Gastroesophageal sphincter (tissue), 4 donors: ENCODE data around the gene BIN2. TPM values are rescaled to one million over a fixed set of nuclear protein-coding genes. Genes with fewer than 3 reads are reported as not detected.
A peak's percentile ranks its signal among the peaks of the same experiment; 100 is the strongest.

Experiments
- ATAC-seq: fragments of 150-250 bp; one replicate; pipeline ENCODE4 v1.9.1; 2016; ENCODE audit warnings: mild to moderate bottlenecking, moderate library complexity
- H3K27ac ChIP-seq, 4 donors: fragments of 200-600 bp; sonication (generic) in 3 of 4; 1 replicate in 3 of 4; 2 replicates in 1 of 4; pipeline ENCODE4 v1.5.1; 2016 to 2019
- H3K27me3 ChIP-seq: fragments of 200-600 bp; sonication (generic); one replicate; pipeline ENCODE4 v1.5.1; 2019
- H3K36me3 ChIP-seq, 2 donors: fragments of 200-600 bp; sonication (generic); one replicate each; pipeline ENCODE4 v1.5.1; 2019; ENCODE audit warnings: control low read depth in 1 of 2
- H3K4me1 ChIP-seq, 3 donors: fragments of 200-600 bp; sonication (generic); 1 replicate in 2 of 3; 2 replicates in 1 of 3; pipeline ENCODE4 v1.5.1; 2016 to 2019; ENCODE audit warnings: control low read depth in 2 of 3
- H3K4me3 ChIP-seq, 2 donors: fragments of 200-600 bp; sonication (generic); one replicate each; pipeline ENCODE4 v1.5.1; 2019; ENCODE audit warnings: mild to moderate bottlenecking in 1 of 2, moderate library complexity in 1 of 2
- H3K9me3 ChIP-seq, 3 donors: fragments of 200-600 bp; sonication (generic); one replicate each; pipeline ENCODE4 v1.5.1; 2017 to 2019; ENCODE audit warnings: control low read depth in 2 of 3
- EP300 ChIP-seq: sonication (generic); formaldehyde crosslinking; IDR thresholded peaks from one replicate; pipeline ENCODE4 v1.6.1; 2017; ENCODE audit warnings: antibody characterized with exemption, mild to moderate bottlenecking
- POLR2A ChIP-seq, 2 donors: fragments of 450-650 bp; IDR thresholded peaks; one replicate each; pipeline ENCODE4 v1.6.1; 2017; ENCODE audit warnings: antibody characterized with exemption in 2 of 2, mild to moderate bottlenecking in 2 of 2, moderate library complexity in 1 of 2
- POLR2AphosphoS5 ChIP-seq: sonication (generic); formaldehyde crosslinking; IDR thresholded peaks from one replicate; pipeline ENCODE4 v1.6.1; 2017; ENCODE audit warnings: antibody characterized with exemption
- WGBS, 2 donors: methylation state at CpG; one replicate each; pipeline ENCODE4 v1.1.5; 2018; ENCODE audit warnings: low coverage in 1 of 2; 5-methylcytosine and 5-hydroxymethylcytosine counted together
- total RNA-seq, 4 donors: library from RNA; depleted of rRNA; stranded (reverse); fragments of >200 nt; gene quantifications; one replicate each; pipeline ENCODE4 v1.1.0, GENCODE V29; 2016
- TF ChIP-seq, protein P1 (sequence below), 4 experiments: fragments of 200-600 bp in 2 of 4; fragments of 450-650 bp in 2 of 4; sonication (generic) in 1 of 4; IDR thresholded peaks; one replicate each; pipeline ENCODE4 v1.5.1; 2017 to 2019; ENCODE audit warnings: antibody characterized with exemption in 4 of 4, mild to moderate bottlenecking in 2 of 4, moderate library complexity in 2 of 4

Gene BIN2
- total RNA-seq, 4 donors from 2014 or later: 0.62 to 5.4 (median 2.0) TPM

DNA sequence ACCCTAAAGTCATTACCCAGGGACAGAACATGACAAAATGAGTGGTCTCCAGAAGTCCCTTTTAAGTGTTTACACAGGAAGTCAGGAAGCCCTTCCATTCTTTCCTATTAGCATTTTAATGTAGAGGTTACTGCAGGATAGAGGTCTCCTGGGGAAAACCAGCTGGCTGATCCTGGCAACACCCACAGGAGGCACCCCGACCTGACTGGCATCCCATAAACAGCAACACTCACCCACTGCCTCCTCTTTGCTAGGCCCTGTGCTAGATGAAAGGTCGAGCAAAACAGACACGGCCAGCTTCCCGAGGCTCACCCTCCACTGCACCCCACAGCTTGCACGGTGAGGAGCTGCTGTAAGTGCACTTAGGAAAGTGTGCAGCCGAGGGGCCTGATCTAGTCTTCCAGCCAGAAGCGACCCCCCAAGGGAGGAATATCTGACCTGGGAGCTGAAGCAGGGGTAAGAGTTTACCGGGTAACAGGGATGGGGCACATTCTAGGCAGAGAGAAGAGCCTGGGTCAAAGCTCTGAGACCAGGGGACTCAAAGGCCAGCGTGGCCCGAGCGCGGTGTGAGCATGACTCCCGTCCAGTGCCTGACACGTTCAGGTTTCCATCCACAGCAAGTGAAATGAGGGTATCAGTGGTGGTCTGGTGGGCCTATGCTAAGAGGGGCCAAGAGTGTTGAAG, 76.3 kb downstream of the BIN2 start:
- no peak for ATAC-seq
- Histone ChIP-seq H3K27ac (no peak overlapping the region), H3K9me3 (no peaks in the 10 kb centered on the region), H3K4me1 (peaks cover 0 to 26% (median 0%) of the 10 kb centered on the region in 3 donors), H3K27me3 (no peaks in the 10 kb centered on the region), H3K4me3 (no peak overlapping the region), H3K36me3 (peaks cover 0 to 36% of the 10 kb centered on the region in 2 donors)
- no peak for TF ChIP-seq POLR2A (IDR thresholded peaks at IDR 0.05)
- TF ChIP-seq, protein P1, sequence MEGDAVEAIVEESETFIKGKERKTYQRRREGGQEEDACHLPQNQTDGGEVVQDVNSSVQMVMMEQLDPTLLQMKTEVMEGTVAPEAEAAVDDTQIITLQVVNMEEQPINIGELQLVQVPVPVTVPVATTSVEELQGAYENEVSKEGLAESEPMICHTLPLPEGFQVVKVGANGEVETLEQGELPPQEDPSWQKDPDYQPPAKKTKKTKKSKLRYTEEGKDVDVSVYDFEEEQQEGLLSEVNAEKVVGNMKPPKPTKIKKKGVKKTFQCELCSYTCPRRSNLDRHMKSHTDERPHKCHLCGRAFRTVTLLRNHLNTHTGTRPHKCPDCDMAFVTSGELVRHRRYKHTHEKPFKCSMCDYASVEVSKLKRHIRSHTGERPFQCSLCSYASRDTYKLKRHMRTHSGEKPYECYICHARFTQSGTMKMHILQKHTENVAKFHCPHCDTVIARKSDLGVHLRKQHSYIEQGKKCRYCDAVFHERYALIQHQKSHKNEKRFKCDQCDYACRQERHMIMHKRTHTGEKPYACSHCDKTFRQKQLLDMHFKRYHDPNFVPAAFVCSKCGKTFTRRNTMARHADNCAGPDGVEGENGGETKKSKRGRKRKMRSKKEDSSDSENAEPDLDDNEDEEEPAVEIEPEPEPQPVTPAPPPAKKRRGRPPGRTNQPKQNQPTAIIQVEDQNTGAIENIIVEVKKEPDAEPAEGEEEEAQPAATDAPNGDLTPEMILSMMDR (IDR thresholded peaks at IDR 0.05): no peak
- no peak for TF ChIP-seq POLR2AphosphoS5
- no peak for TF ChIP-seq EP300
- 90% methylated on average over 5 of the region's 14 CpGs; no CpG with 5 or more reads in 1 of the 2 donors for WGBS, 2 donors

DNA sequence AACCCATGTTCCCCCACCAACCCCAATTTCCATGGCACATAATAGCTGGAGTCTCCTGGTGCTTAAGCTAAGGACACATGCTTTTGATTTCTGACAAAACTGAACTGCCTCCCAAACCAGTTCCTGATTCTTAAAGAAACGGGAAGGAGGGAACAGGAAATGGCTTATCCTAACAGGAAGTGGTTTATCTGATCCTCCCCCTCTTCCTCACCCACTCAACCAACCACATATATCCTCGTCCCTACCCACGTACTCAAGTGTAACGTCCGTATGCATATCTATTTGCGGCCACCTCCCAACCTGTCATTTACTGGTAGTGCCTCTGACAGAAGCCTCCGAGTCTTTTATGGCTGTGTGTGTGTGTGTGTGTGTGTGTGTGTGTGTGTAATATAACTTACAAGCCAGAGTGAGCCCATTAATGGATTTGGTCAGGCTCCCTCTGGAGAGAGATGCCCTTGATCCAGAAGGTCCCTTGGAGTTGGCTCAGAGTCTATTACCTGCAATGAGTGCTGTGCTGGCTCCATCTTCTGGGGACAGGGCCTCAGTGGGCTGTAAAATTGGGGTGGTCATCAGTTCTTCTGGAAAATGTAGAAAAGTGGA, 77.6 kb downstream of the BIN2 start:
- Histone ChIP-seq H3K27ac (peak overlapping the region in 2 of 4 donors; percentile 18 to 29), H3K9me3 (no peaks in the 10 kb centered on the region), H3K36me3 (peaks cover 0 to 49% of the 10 kb centered on the region in 2 donors), H3K4me1 (peaks cover 0 to 39% (median 0%) of the 10 kb centered on the region in 3 donors), H3K4me3 (no peak overlapping the region), H3K27me3 (no peaks in the 10 kb centered on the region)
- WGBS, 2 donors: 29 to 61% methylated on average over 1 to 6 of the region's 7 CpGs
- ATAC-seq: peak; percentile 45
- peak; percentile 14 for TF ChIP-seq POLR2AphosphoS5
- no peak for TF ChIP-seq POLR2A (IDR thresholded peaks at IDR 0.05)

DNA sequence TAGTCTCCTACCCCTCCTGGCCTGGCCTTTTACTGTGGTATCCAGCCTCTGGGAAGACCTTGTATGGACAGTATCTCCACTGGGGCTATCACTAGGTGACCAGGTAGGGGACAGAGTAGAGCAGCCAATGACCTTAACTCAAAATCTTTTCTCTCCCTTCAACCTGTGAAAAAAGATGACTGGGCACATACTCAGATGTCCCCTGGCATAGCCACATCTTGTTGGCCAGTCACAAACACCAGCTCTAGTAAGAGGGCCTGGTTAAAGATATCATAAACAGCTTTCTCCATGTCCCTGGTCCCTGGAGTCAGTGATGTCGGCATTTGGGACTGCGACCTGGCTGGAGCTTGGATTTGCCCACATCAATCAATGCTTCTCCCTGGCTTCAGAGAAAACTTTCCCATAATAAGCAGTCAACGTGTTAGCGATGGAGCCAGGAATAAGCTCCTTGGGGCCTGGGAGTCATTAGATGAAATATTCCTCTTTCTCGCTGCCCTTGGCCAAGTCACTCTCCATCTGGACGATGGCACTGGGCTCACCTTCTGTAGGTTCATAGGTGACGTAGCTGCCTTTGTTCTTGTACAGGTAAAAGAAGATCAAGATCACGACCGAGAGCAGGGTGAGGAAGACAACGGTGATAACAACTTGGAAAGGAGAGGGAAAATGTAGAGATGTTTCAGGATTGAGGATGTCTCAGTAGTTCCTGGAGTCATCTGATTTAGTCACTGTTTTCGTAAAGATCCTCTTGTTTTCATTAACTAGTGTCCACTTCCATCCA, 78.3 kb downstream of the BIN2 start:
- TF ChIP-seq EP300 (no peak), POLR2AphosphoS5 (no peak), POLR2A (IDR thresholded peaks at IDR 0.05) (no peak)
- TF ChIP-seq, protein P1 (IDR thresholded peaks at IDR 0.05): no peak
- WGBS, 2 donors: 88 to 93% methylated on average over 9 to 11 of the region's 11 CpGs
- Histone ChIP-seq H3K36me3 (peaks cover 0 to 56% of the 10 kb centered on the region in 2 donors), H3K27ac (peak overlapping the region in 2 of 4 donors; percentile 18 to 29), H3K4me1 (peaks cover 0 to 46% (median 5%) of the 10 kb centered on the region in 3 donors), H3K9me3 (no peaks in the 10 kb centered on the region), H3K4me3 (no peak overlapping the region), H3K27me3 (no peaks in the 10 kb centered on the region)
- no peak for ATAC-seq

DNA sequence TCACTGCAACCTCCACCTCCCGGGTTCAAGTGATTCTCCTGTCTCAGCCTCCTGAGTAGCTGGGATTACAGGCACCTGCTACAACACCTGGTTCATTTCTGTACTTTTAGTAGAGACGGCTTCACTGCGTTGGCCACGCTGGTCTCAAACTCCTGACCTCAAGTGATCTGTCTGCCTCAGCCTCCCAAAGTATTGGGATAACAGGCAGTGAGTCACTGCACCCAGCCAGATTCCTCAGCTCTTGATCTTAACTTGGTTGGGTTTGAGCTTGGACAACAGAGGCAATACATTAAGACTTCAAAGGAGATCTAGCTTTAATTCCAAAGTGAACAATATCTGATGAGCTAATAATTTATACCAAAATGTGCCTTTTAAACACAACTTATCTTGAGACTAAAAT, 79.7 kb downstream of the BIN2 start:
- ATAC-seq: no peak
- no peak overlapping the region for H3K4me3 ChIP-seq
- no peaks in the 10 kb centered on the region for H3K9me3 ChIP-seq
- H3K4me1 ChIP-seq: peaks cover 3 to 57% (median 11%) of the 10 kb centered on the region in 3 donors
- no peak overlapping the region for H3K27ac ChIP-seq
- 76 to 86% methylated on average over 4 of the region's 4 CpGs for WGBS, 2 donors
- H3K36me3 ChIP-seq: peaks cover 0 to 63% of the 10 kb centered on the region in 2 donors
- no peaks in the 10 kb centered on the region for H3K27me3 ChIP-seq
- peak; percentile 30 for TF ChIP-seq POLR2AphosphoS5
- no peak for TF ChIP-seq EP300

DNA sequence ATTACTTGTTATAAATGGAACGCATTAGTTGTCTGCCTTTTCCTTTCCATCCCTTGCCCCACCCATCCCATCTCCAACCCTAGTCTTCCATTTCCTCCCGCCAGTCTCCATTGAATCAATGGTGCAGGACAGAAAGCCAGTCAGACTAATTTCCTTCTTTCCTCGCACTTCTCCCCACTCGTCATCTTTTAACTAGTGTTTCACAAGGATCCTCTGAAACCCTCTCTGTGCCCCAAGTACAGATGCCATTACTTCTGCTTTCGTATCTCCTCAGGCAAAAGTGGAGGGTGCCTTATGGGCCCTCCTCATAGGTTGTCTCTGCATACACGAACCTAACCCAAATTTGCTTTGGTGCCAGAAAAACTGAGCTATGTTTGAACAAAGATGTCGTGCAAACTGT, 81.1 kb downstream of the BIN2 start:
- ATAC-seq: no peak
- no peaks in the 10 kb centered on the region for H3K27me3 ChIP-seq
- no peaks in the 10 kb centered on the region for H3K9me3 ChIP-seq
- H3K27ac ChIP-seq: no peak overlapping the region
- peaks cover 0 to 63% of the 10 kb centered on the region in 2 donors for H3K36me3 ChIP-seq
- H3K4me3 ChIP-seq: no peak overlapping the region
- 59 to 66% methylated on average over 6 to 7 of the region's 7 CpGs for WGBS, 2 donors
- H3K4me1 ChIP-seq: peaks cover 3 to 61% (median 11%) of the 10 kb centered on the region in 3 donors
- TF ChIP-seq POLR2AphosphoS5 (no peak), POLR2A (IDR thresholded peaks at IDR 0.05) (no peak)
- TF ChIP-seq, protein P1 (IDR thresholded peaks at IDR 0.05): no peak
